GM21360 (cell line): ENCODE results near the gene CAPN14.
A peak's percentile ranks its signal among the peaks of the same experiment; 100 is the strongest.

Experiments used
- ATAC-seq: cut with Tn5 transposase; IDR thresholded peaks from one replicate; pipeline ENCODE4 v1.9.1; 2021; ENCODE audit warnings: mild to moderate bottlenecking, moderate library complexity; ENCODE audit not compliant: unreplicated experiment

The CAPN14 gene, protein sequence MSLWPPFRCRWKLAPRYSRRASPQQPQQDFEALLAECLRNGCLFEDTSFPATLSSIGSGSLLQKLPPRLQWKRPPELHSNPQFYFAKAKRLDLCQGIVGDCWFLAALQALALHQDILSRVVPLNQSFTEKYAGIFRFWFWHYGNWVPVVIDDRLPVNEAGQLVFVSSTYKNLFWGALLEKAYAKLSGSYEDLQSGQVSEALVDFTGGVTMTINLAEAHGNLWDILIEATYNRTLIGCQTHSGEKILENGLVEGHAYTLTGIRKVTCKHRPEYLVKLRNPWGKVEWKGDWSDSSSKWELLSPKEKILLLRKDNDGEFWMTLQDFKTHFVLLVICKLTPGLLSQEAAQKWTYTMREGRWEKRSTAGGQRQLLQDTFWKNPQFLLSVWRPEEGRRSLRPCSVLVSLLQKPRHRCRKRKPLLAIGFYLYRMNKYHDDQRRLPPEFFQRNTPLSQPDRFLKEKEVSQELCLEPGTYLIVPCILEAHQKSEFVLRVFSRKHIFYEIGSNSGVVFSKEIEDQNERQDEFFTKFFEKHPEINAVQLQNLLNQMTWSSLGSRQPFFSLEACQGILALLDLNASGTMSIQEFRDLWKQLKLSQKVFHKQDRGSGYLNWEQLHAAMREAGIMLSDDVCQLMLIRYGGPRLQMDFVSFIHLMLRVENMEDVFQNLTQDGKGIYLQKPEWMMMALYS

GRCh38 chr2:31217465-31218200 is at the start of gene CAPN14:
Gene CAPN14 (minus strand): TSS chr2:31217515. CDS start chr2:31205447, 12,068 bp downstream.
- no peak for ATAC-seq

DNA sequence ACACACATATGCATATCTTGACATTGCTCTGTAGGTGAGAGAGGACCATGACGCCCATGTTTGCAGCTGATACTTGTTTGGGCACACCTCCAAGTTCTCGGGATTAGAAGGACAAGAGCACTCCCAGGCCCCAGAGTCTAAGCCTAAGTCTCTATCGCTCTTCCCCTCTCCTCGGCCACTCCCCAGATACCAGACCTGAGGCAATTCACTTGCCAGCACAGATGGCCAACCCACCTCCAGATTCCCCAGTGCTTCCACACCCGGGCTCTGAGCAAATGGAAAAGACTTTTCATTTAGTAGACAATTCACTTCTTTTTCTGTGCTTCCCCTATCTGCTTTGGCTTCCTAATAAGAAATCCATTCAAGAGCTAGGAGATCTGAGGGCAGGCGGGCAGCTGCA is 49.5 kb upstream of the CAPN14 start:
- ATAC-seq, result no peak

GRCh38 chr2:31265234-31265633 is 47.9 kb upstream of the CAPN14 start:
- no peak for ATAC-seq

GRCh38 chr2:31263636-31264190 is 46.4 kb upstream of the CAPN14 start:
- no peak for ATAC-seq

DNA sequence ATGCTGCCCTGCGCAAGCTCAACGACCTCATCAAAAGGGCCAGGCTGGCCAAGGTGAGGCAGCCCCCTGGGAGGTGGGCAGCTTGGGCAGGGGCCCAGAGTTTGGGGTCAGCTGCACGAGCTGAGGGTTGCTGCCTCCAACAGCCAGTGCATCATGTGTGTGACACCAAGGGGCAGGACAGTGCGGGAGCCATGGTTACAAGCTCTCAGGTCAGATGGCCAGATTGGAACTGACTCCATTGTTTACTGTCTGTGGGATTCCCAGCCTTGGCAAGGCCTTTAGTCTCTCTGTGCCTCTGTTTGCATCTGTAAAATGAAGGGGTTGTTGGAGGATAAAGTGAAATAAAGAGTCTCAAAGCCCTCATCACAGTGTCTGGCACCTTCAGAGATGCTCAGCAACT is 43.6 kb upstream of the CAPN14 start:
- no peak for ATAC-seq

DNA sequence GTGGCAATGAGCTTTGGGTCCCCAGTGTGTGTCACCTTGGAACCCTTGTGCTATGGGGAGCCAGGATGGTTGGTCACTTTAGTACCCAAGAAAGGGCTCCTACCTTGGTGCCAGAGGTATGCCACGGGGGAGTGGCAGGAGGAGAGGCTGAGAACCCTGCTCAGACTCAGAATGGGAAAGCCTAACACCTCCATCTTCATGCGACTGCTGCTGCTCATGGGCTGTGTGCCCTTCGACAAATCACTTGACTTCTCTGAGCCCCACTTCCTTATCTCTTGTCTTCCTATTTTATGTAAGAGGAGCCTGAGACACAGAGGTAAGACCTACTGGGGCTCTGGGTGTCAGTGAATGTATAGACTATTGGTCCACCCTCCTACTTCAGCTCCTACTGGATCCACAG is 41.8 kb upstream of the CAPN14 start:
- ATAC-seq, result no peak

- peak; percentile 42 for ATAC-seq
These were observed 41.0 kb upstream of the CAPN14 start for GRCh38 chr2:31258351-31258750.

DNA sequence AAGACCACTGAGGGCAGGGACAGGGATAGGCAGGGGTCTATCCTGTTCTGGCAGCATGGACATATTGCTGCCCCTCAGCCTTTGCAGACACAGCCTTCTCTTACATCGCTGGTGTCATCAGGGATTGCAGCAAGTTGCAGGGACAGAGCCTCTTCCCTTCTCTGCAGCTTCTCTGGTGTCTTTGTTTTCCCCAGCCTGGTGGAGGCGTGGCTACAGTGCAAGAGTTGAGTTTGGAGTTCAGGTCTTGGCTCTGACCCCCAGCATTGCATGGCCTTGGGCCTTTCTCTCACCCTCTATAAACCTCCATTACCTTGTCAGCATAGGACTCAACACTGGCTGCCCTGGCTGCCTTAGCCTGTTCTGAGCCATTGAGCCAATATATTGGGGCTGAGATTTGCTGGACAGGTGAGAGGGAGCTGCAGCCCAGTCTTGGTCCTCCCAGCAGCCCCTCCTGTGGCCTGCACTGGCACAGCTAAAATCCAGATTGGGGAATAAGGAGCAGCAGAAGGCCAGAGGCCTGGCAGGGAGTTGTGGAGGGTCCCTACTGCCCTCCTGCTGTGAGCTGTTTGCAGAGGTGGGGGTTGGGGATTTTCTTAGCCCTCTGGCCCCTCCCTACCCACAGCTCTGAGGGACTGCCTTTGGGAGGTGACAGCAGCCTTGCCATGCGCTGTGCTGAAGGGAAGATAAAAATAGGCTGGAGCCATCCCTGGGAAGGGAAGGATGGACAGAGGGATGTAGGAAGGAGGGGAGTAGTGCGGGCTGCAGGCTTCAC is 39.5 kb upstream of the CAPN14 start:
- peak; percentile 8 for ATAC-seq

DNA sequence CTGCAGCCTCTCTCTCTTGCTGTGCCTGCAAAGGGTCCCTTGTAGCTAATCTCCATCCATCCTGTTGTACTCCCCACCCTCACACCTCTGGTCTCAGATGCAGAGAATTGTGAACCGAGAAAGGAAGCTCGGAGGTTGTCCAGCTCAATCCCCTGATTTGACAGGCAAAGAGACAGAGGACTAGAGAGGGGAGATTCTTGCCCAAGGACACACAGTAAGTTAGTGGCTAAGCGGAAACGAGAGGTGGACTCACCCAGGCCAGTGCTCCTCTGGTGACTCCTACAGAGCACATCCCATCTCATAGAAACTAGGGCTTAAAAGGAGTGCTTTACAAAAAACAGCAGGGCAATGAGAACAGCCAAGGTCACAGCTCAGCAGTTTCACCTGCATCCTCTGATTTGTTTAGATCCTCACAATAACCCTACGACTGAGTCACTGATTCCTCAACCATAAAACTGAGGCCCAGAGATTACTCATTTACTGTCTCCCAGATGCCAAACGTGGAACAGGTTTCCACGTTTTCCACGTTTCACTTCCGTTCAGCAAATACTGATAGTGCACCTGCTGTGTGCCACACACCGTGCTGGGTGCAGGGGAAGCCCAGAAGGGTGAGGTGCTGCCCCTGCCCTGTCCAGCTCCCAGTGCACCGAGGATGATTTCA is 38.7 kb upstream of the CAPN14 start:
- ATAC-seq, result peak; percentile 61

DNA sequence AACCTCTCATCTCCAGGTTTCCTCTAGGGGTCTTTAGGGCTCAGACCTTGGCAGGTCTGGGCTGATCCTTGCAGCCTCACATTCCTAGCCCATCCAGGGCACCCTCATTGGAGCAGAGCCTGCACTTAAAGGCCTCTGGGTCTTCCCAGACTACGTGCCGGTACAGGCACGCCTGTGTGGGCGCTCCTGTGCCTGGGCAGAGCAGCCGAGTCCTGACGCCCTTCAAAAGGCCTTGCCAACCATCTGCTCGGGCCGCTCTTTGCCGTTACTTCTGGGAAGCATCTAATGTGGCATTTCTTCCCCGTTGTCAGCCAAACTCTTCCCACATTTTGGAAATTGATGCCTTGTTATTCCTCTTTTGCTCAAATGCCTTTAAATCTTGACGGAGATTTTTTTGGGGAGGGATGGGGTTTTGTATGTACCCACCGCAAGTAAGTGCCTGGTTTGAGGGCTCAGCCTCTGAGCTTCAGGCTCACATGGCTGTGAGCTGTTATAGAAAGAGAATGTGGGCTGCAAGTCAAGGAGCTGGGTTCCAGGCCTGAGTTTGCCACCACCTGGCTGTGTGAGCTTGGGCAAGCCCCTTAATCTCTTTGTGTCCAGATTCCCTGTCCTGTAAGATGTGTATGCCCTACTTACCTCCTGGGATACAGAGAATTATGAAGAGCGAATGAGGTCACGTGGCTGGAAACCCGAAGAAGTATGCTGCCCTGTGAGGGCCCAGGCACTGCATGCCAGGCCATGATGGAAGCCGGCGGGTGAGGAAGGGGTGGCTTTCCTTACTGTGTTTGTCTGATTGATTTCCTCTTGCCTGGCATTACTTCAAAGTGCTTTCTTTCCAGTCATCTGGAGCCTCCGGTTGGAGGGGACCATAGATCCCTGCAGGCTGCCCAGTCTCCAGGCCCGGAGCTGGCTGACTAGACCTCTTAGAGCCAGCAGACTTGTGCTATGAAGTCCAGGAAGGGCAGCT is 37.2 kb upstream of the CAPN14 start:
- no peak for ATAC-seq

GRCh38 chr2:31253356-31254131 is 36.2 kb upstream of the CAPN14 start:
- no peak for ATAC-seq

DNA sequence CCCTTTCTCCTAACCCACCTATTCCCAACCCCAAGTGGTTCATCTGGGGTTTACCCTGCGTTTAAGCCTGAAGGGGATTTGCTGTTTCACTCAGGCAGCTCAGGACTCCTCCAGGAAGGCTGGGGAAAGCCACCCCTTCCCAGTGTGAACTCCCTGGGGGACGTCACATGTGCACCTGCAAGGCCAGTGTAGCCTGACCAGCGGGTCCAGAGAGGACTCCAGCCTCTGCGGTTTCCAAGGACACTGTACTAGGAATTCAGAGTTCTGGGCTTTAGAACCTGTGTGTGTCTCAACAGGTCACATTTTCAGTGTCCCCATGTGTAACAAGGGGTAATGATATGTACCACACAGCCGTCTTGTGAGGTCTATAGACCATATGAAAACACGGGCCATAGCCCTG is 34.5 kb upstream of the CAPN14 start:
- no peak for ATAC-seq

GRCh38 chr2:31251018-31251417 is 33.7 kb upstream of the CAPN14 start:
- ATAC-seq, result no peak

- ATAC-seq, result no peak
These were observed 31.8 kb upstream of the CAPN14 start for GRCh38 chr2:31249009-31249690.

- ATAC-seq, result no peak
These were observed 30.8 kb upstream of the CAPN14 start for GRCh38 chr2:31248139-31248538.

DNA sequence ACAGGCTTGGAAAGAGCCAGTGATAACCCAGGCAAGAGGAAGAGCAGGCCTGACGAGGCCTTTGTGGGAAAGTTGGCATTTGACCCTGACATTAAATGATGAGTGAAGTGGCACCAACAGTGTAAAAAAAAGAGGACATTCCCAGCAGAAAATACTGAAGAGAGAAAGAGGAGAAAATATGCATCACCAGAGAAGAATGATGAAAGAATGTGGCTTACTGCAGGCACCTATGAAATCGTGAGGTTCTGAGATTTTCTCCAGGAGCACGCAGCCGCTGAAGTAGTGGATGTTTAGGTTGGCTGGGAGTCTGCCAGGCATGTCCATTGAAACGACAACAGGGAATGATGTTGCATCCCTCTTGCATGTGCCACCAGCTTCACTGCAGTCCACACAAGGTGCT is 30.4 kb upstream of the CAPN14 start:
- no peak for ATAC-seq

- no peak for ATAC-seq
These were observed 29.0 kb upstream of the CAPN14 start for GRCh38 chr2:31246184-31246852.
